Measurements from ENCODE around the gene AKT1.

- no peak for TF ChIP-seq CTCF (IDR thresholded peaks at IDR 0.05; ENCODE audit: low read length)
- no peak for TF ChIP-seq EZH2 (optimal IDR thresholded peaks at IDR 0.05; ENCODE audit: low read depth, low read length)
Observed at GRCh38 chr14:104799244-104800014, 3.9 kb upstream of the AKT1 start.
